Breast epithelium (tissue), 4 donors: ENCODE data around the gene CCDC157. TPM values are rescaled to one million over a fixed set of nuclear protein-coding genes. Genes with fewer than 3 reads are reported as not detected.
A peak's percentile ranks its signal among the peaks of the same experiment; 100 is the strongest.

Experiments used
- DNase-seq, 2 donors: peaks; one replicate each; pipeline ENCODE4 v3.0.0-alpha.2; 2019; ENCODE audit warnings: low spot score in 2 of 2
- H3K27ac ChIP-seq, 2 donors: fragments of 200-600 bp; sonication (generic) in 1 of 2; one replicate each; pipeline ENCODE4 v1.5.1; 2016 to 2019; ENCODE audit warnings: mild to moderate bottlenecking in 1 of 2
- H3K27me3 ChIP-seq, 2 donors: fragments of 200-600 bp; sonication (generic) in 1 of 2; one replicate each; pipeline versions ENCODE4 v1.5.1 to v1.6.0; 2017 to 2019; ENCODE audit warnings: control low read depth in 1 of 2, mild to moderate bottlenecking in 1 of 2
- H3K36me3 ChIP-seq: fragments of 200-600 bp; one replicate; pipeline ENCODE4 v1.5.1; 2019
- H3K4me1 ChIP-seq, 2 donors: fragments of 200-600 bp; sonication (generic); one replicate each; pipeline ENCODE4 v1.5.1; 2016 to 2019; ENCODE audit warnings: control low read depth in 1 of 2
- H3K4me3 ChIP-seq, 3 donors: fragments of 200-600 bp; sonication (generic); 1 replicate in 2 of 3; 2 replicates in 1 of 3; pipeline ENCODE4 v1.5.1; 2016 to 2019; ENCODE audit warnings: mild to moderate bottlenecking in 3 of 3, moderate library complexity in 2 of 3
- H3K9me3 ChIP-seq, 2 donors: fragments of 200-600 bp; sonication (generic) in 1 of 2; one replicate each; pipeline ENCODE4 v1.5.1; 2016 to 2019; ENCODE audit warnings: control low read depth in 1 of 2
- POLR2A ChIP-seq: fragments of 450-650 bp; IDR thresholded peaks from one replicate; pipeline ENCODE4 v1.6.1; 2016; ENCODE audit warnings: antibody characterized with exemption, mild to moderate bottlenecking, moderate library complexity
- POLR2AphosphoS5 ChIP-seq, 3 donors: sonication (generic); formaldehyde crosslinking; IDR thresholded peaks; one replicate each; pipeline ENCODE4 v1.6.1; 2017; ENCODE audit warnings: antibody characterized with exemption in 3 of 3
- intact Hi-C: fragments of 100-400 bp; cut with DNase I; formaldehyde crosslinking; loops from one replicate; pipeline ENCODE4 v1.15.1; 2023; ENCODE audit warnings: low total_unique reads
- total RNA-seq, 3 donors: library from RNA; depleted of rRNA; stranded (reverse); fragments of >200 nt; gene quantifications; one replicate each; pipeline ENCODE4 v1.1.0, GENCODE V29; 2016
- TF ChIP-seq, protein P1 (sequence below), 3 donors: fragments of 450-650 bp; IDR thresholded peaks; one replicate each; pipeline ENCODE4 v1.5.1; 2016 to 2017; ENCODE audit warnings: antibody characterized with exemption in 3 of 3, mild to moderate bottlenecking in 3 of 3, moderate library complexity in 3 of 3

The CCDC157 gene
- total RNA-seq, 3 donors from 2014 or later, result 2.6 to 7.5 (median 6.6) TPM

DNA sequence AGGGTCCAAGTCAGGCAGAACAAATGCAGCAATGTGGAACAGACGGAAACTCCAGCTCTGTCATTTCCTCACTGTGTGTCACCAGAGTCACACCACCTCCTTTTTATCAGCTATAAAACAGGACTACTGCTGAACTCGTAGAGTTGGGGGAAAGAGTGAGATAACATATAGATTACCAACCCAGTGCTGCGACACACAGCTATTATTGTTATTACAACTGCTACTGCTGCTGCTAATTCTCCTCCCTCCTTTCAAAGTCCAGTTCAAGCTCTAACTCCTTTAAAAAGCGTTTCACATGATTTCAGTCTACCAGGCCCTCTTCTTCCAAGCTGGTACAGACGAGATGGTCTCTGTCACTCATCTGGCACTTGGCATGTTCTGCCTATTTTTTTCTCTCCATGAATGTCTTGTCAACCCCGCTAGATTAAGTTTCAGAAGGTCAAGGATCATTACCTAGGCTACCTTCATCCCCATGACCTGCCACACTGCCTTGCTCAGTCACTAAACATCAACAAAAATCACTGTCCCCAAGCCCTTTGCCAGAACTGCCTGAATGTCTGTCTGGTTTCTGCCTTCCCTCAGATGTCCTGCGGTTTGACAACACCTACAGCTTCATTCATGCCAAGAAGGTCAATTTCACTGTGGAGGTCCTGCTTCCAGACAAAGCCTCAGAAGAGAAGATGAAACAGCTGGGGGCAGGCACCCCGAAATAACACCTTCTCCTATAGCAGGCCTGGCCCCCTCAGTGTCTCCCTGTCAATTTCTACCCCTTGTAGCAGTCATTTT lies 65.1 kb downstream of the CCDC157 start:
- Histone ChIP-seq H3K4me3 (peak overlapping the region in 2 of 3 donors; percentile 76 to 85), H3K4me1 (peaks cover 10 to 28% of the 10 kb centered on the region in 2 donors), H3K36me3 (no peaks in the 10 kb centered on the region), H3K27ac (peak overlapping the region; percentile 96 to 99), H3K27me3 (no peaks in the 10 kb centered on the region), H3K9me3 (no peaks in the 10 kb centered on the region)
- no peak for DNase-seq
- TF ChIP-seq POLR2A, result no peak
- no peak for TF ChIP-seq POLR2AphosphoS5 (IDR thresholded peaks at IDR 0.05)
- TF ChIP-seq, protein P1, sequence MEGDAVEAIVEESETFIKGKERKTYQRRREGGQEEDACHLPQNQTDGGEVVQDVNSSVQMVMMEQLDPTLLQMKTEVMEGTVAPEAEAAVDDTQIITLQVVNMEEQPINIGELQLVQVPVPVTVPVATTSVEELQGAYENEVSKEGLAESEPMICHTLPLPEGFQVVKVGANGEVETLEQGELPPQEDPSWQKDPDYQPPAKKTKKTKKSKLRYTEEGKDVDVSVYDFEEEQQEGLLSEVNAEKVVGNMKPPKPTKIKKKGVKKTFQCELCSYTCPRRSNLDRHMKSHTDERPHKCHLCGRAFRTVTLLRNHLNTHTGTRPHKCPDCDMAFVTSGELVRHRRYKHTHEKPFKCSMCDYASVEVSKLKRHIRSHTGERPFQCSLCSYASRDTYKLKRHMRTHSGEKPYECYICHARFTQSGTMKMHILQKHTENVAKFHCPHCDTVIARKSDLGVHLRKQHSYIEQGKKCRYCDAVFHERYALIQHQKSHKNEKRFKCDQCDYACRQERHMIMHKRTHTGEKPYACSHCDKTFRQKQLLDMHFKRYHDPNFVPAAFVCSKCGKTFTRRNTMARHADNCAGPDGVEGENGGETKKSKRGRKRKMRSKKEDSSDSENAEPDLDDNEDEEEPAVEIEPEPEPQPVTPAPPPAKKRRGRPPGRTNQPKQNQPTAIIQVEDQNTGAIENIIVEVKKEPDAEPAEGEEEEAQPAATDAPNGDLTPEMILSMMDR (IDR thresholded peaks at IDR 0.05), result no peak
- intact Hi-C loops, result no loop called here

DNA sequence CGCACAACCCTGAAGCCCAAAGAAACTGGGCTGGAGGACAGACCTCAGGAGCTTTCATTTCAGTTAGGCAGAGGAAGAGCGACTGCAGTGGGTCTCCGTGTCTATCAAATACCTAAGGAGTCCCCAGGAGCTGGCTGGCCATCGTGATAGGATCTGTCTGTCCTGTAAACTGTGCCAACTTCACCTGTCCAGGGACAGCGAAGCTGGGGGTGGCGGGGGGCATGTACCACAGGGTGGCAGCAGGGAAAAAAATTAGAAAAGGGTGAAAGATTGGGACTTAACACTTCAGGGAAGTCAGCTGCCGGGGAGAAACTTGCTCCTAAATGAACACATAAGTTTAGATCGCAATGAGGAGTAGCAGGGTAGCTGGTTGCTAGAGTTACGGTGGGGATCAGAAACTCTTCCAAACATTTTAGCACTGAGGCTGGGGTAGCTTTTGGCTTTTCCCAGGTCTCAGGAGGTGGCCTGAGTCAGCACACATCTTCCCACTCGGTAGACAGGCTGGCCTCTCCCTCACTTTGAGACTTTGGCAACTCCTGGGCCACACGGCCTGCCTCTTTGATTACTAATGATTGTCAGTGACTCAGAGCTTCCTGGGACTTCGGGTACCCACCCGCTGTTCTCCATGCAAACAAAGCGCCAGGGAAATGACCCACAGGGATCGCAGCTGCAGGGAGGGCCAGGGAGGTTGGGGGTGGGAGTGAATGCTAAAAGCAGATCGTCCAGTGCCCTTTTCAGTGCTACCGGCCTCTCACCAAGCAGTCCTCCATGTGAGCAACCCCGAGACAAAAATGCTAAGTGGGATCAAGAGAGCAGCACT lies 65.9 kb downstream of the CCDC157 start:
- TF ChIP-seq POLR2AphosphoS5 (IDR thresholded peaks at IDR 0.05), result peak in 2 of 3 donors; percentile 18 to 68
- TF ChIP-seq, protein P1 (IDR thresholded peaks at IDR 0.05), result no peak
- peak; percentile 31 for TF ChIP-seq POLR2A
- no peaks in the 10 kb centered on the region for H3K9me3 ChIP-seq
- H3K27me3 ChIP-seq, result no peaks in the 10 kb centered on the region
- no peaks in the 10 kb centered on the region for H3K36me3 ChIP-seq
- H3K4me3 ChIP-seq, result peak overlapping the region; percentile 71 to 85 (median 76)
- H3K27ac ChIP-seq, result peak overlapping the region; percentile 96 to 99
- intact Hi-C loops, result no loop called here
- peak; percentile 68 to 71 for DNase-seq
- peaks cover 10 to 28% of the 10 kb centered on the region in 2 donors for H3K4me1 ChIP-seq

DNA sequence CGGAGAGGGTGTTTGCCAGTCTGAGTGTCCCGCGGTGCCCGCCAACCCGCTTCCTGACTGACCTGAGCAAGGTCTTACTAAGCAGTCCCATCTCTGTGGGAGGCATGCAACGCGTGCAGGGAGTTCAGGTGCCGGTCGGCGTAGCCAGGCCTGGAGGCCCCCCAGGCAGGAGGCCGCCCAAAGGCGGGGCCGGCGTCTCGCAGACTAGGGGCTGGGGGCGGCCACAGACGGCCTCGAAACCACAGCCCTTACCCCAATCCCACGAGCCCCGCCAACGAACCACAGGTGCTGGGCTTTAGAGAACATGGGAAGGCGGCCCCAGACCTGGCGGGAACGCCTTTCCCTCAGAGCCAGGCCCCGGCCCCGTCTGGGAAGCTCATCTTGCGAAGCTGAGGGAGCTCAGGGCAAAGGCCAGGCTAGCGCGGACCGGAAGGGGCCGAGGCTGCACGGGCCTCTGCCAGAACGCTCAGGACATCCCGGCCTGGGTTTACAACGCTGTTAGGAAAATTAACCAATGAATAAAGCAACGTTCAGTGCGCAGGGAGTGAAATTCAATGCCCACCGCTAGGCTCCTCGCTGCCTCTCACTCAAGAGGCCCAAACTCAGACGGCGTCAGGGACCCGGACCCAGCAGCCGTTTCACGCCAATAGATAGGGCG lies 66.6 kb downstream of the CCDC157 start:
- Histone ChIP-seq H3K4me1 (peaks cover 10 to 28% of the 10 kb centered on the region in 2 donors), H3K27ac (peak overlapping the region; percentile 96 to 99), H3K9me3 (no peaks in the 10 kb centered on the region), H3K36me3 (no peaks in the 10 kb centered on the region), H3K27me3 (no peaks in the 10 kb centered on the region), H3K4me3 (peak overlapping the region; percentile 71 to 85 (median 76))
- peak; percentile 58 to 74 for DNase-seq
- peak in 1 of 3 donors; percentile 92 for TF ChIP-seq POLR2AphosphoS5 (IDR thresholded peaks at IDR 0.05)
- peak; percentile 90 for TF ChIP-seq POLR2A
- TF ChIP-seq, protein P1 (IDR thresholded peaks at IDR 0.05), result peak in 1 of 3 donors; percentile 15
- intact Hi-C loops, result no loop called here

GRCh38 chr22:30423959-30424533 lies 67.2 kb downstream of the CCDC157 start:
- Histone ChIP-seq H3K4me1 (peaks cover 10 to 28% of the 10 kb centered on the region in 2 donors), H3K27ac (peak overlapping the region; percentile 96 to 99), H3K27me3 (no peaks in the 10 kb centered on the region), H3K36me3 (no peaks in the 10 kb centered on the region), H3K4me3 (peak overlapping the region; percentile 71 to 85 (median 76)), H3K9me3 (no peaks in the 10 kb centered on the region)
- TF ChIP-seq, protein P1 (IDR thresholded peaks at IDR 0.05), result no peak
- no peak for TF ChIP-seq POLR2A
- TF ChIP-seq POLR2AphosphoS5 (IDR thresholded peaks at IDR 0.05), result peak; percentile 83 to 96 (median 94)
- peak; percentile 99 for DNase-seq
- intact Hi-C loops, result no loop called here
